Aortic smooth muscle cell (primary cell): Measurements from ENCODE around the gene OR6B2. TPM values are rescaled to one million over a fixed set of nuclear protein-coding genes. Genes with fewer than 3 reads are reported as not detected.

Experiments used
- total RNA-seq: library from RNA; depleted of rRNA; stranded (reverse); fragments of >200 nt; gene quantifications from 2 replicates; pipeline ENCODE4 v1.2.3, GENCODE V29; 2014

Gene OR6B2
- not detected in 2 replicates for total RNA-seq

GRCh38 chr2:240030379-240031094 is at the start of gene OR6B2:
Gene OR6B2 (minus strand): TSS chr2:240030429. CDS start chr2:240030429, 0 bp downstream.

GRCh38 chr2:240053173-240054155 is 23.2 kb upstream of the OR6B2 start, which contains the start of gene OR6B3:
Gene OR6B3 (minus strand): TSS chr2:240053521.

Other genes with a start within 250 kb of the OR6B2 start
- 121 and 122 TPM in 2 replicates for gene NDUFA10, start 5.1 kb downstream of the OR6B2 start, total RNA-seq
- not detected in 2 replicates for gene OR6B3, start 23.1 kb upstream of the OR6B2 start, total RNA-seq
- gene COPS9, start 105.9 kb upstream of the OR6B2 start, total RNA-seq, result 79.5 and 130 TPM in 2 replicates
- not detected in 2 replicates for gene OTOS, start 110.2 kb upstream of the OR6B2 start, total RNA-seq